ENCODE data around the gene NEUROD6. TPM values are rescaled to one million over a fixed set of nuclear protein-coding genes. Genes with fewer than 3 reads are reported as not detected.

Gene NEUROD6
- total RNA-seq, 1 donor from 2014 or later = 0.96 TPM

GRCh38 chr7:31335161-31335856, 5.2 kb downstream of the NEUROD6 start:
- peak; percentile 6 for DNase-seq (ENCODE audit: low spot score)

GRCh38 chr7:31333291-31333690, 7.2 kb downstream of the NEUROD6 start:
- no peak for DNase-seq (ENCODE audit: low spot score)

- no peak for DNase-seq (ENCODE audit: low spot score)
Measured at GRCh38 chr7:31327071-31327470, 13.5 kb downstream of the NEUROD6 start.

GRCh38 chr7:31326416-31326815, 14.1 kb downstream of the NEUROD6 start:
- DNase-seq (ENCODE audit: low spot score) = no peak

GRCh38 chr7:31323101-31323500, 17.4 kb downstream of the NEUROD6 start:
- no peak for DNase-seq (ENCODE audit: low spot score)

- DNase-seq (ENCODE audit: low spot score) = no peak
Measured at GRCh38 chr7:31320675-31321074, 19.9 kb downstream of the NEUROD6 start.

- no peak for DNase-seq (ENCODE audit: low spot score)
Measured at GRCh38 chr7:31318313-31318712, 22.2 kb downstream of the NEUROD6 start.

- DNase-seq (ENCODE audit: low spot score) = no peak
Measured at GRCh38 chr7:31316876-31317275, 23.6 kb downstream of the NEUROD6 start.

GRCh38 chr7:31315758-31316157, 24.8 kb downstream of the NEUROD6 start:
- no peak for DNase-seq (ENCODE audit: low spot score)

- no peak for DNase-seq (ENCODE audit: low spot score)
Measured at GRCh38 chr7:31314781-31315180, 25.7 kb downstream of the NEUROD6 start.

- DNase-seq (ENCODE audit: low spot score) = no peak
Measured at GRCh38 chr7:31312889-31313288, 27.6 kb downstream of the NEUROD6 start.

- DNase-seq (ENCODE audit: low spot score) = peak; percentile 14
Measured at GRCh38 chr7:31311552-31311951, 29.0 kb downstream of the NEUROD6 start.

- DNase-seq (ENCODE audit: low spot score) = no peak
Measured at GRCh38 chr7:31310321-31310935, 30.1 kb downstream of the NEUROD6 start.

- no peak for DNase-seq (ENCODE audit: low spot score)
Measured at GRCh38 chr7:31309407-31309806, 31.1 kb downstream of the NEUROD6 start.

GRCh38 chr7:31308652-31309051, 31.9 kb downstream of the NEUROD6 start:
- no peak for DNase-seq (ENCODE audit: low spot score)

GRCh38 chr7:31307972-31308371, 32.6 kb downstream of the NEUROD6 start:
- no peak for DNase-seq (ENCODE audit: low spot score)

- DNase-seq (ENCODE audit: low spot score) = no peak
Measured at GRCh38 chr7:31305260-31305659, 35.3 kb downstream of the NEUROD6 start.

- DNase-seq (ENCODE audit: low spot score) = no peak
Measured at GRCh38 chr7:31304446-31304845, 36.1 kb downstream of the NEUROD6 start.

- DNase-seq (ENCODE audit: low spot score) = peak; percentile 15
Measured at GRCh38 chr7:31302356-31302755, 38.2 kb downstream of the NEUROD6 start.

GRCh38 chr7:31299336-31299735, 41.2 kb downstream of the NEUROD6 start:
- no peak for DNase-seq (ENCODE audit: low spot score)

- no peak for DNase-seq (ENCODE audit: low spot score)
Measured at GRCh38 chr7:31290601-31291000, 49.9 kb downstream of the NEUROD6 start.

Data from umbilical cord (tissue), 2 donors.